Measurements from ENCODE around the gene SAMD1.

SAMD1 gene

GRCh38 chr19:14112809-14113385 is 22.3 kb upstream of the SAMD1 start:
- no peak for DNase-seq

- DNase-seq = no peak
Measured at GRCh38 chr19:14112051-14112808, 21.7 kb upstream of the SAMD1 start.

- DNase-seq = no peak
Measured at GRCh38 chr19:14111486-14111885, 20.9 kb upstream of the SAMD1 start.

- no peak for DNase-seq
Measured at GRCh38 chr19:14110650-14111049, 20.1 kb upstream of the SAMD1 start.

GRCh38 chr19:14107581-14108461 is 17.3 kb upstream of the SAMD1 start:
- no peak for DNase-seq

- DNase-seq = no peak
Measured at GRCh38 chr19:14106840-14107239, 16.3 kb upstream of the SAMD1 start.

- DNase-seq = no peak
Measured at GRCh38 chr19:14105680-14106079, 15.1 kb upstream of the SAMD1 start.

- no peak for DNase-seq
Measured at GRCh38 chr19:14103310-14103709, 12.8 kb upstream of the SAMD1 start.

- DNase-seq = no peak
Measured at GRCh38 chr19:14102756-14103155, 12.2 kb upstream of the SAMD1 start.

- no peak for DNase-seq
Measured at GRCh38 chr19:14102102-14102696, 11.6 kb upstream of the SAMD1 start.

- DNase-seq = no peak
Measured at GRCh38 chr19:14101003-14101545, 10.5 kb upstream of the SAMD1 start.

GRCh38 chr19:14097532-14098151 is 7.1 kb upstream of the SAMD1 start:
- DNase-seq = no peak

GRCh38 chr19:14096272-14096992 is 5.9 kb upstream of the SAMD1 start:
- no peak for DNase-seq

- no peak for DNase-seq
Measured at GRCh38 chr19:14094854-14095253, 4.3 kb upstream of the SAMD1 start.

- no peak for DNase-seq
Measured at GRCh38 chr19:14093117-14093823, 2.7 kb upstream of the SAMD1 start.

GRCh38 chr19:14091813-14092462 is 1.4 kb upstream of the SAMD1 start:
- no peak for DNase-seq

GRCh38 chr19:14091081-14091812 is 696 bp upstream of the SAMD1 start:
- peak; percentile 93 for DNase-seq

- peak; percentile 71 for DNase-seq
Measured at GRCh38 chr19:14089662-14090508, 666 bp downstream of the SAMD1 start.

GRCh38 chr19:14089412-14089661 is 1.2 kb downstream of the SAMD1 start:
- DNase-seq = no peak

Data from NCI-H146 (cell line).